Neuronal stem cell (in vitro differentiated cells): ENCODE measurements around the gene CLDN9.

Experiments
- DNase-seq: peaks from one replicate; pipeline ENCODE4 v3.0.0-alpha.2; 2013; ENCODE audit warnings: low spot score
- H2AFZ ChIP-seq: one replicate; pipeline ENCODE4 v1.6.1; 2013; ENCODE audit warnings: mild to moderate bottlenecking, low read length, inconsistent platforms
- H2AK5ac ChIP-seq: 2 replicates; pipeline ENCODE4 v1.6.1; 2013; ENCODE audit warnings: low read depth, mild to moderate bottlenecking, inconsistent platforms, low read length, moderate library complexity, mixed read lengths
- H2BK120ac ChIP-seq: 2 replicates; pipeline ENCODE4 v1.6.1; 2013; ENCODE audit warnings: low read depth, mild to moderate bottlenecking, inconsistent platforms, low read length, moderate library complexity, mixed read lengths
- H2BK12ac ChIP-seq: one replicate; pipeline ENCODE4 v1.6.1; 2013; ENCODE audit warnings: low read length, inconsistent platforms
- H2BK15ac ChIP-seq: 2 replicates; pipeline ENCODE4 v1.6.1; 2013; ENCODE audit warnings: mild to moderate bottlenecking, low read length, inconsistent platforms, mixed read lengths
- H2BK5ac ChIP-seq: one replicate; pipeline ENCODE4 v1.6.1; 2013; ENCODE audit warnings: inconsistent platforms, mild to moderate bottlenecking, low read length, moderate library complexity
- H3K14ac ChIP-seq: one replicate; pipeline ENCODE4 v1.6.1; 2013; ENCODE audit warnings: low read length, inconsistent platforms
- H3K18ac ChIP-seq: 2 replicates; pipeline ENCODE4 v1.6.1; 2013; ENCODE audit warnings: low read length, inconsistent platforms
- H3K23ac ChIP-seq: 2 replicates; pipeline ENCODE4 v1.6.1; 2013; ENCODE audit warnings: low read depth, mild to moderate bottlenecking, mixed read lengths, low read length, inconsistent platforms; ENCODE audit not compliant: poor library complexity
- H3K27ac ChIP-seq: replicated peaks from 3 replicates; pipeline ENCODE4 v1.5.1; 2013; ENCODE audit warnings: low read length, inconsistent platforms
- H3K27me3 ChIP-seq, 3 experiments: 2 replicates each; pipeline ENCODE4 v1.6.1; 2013; ENCODE audit warnings: low read length in 3 of 3, mild to moderate bottlenecking in 2 of 3, inconsistent platforms in 1 of 3, low read depth in 1 of 3, mixed read lengths in 1 of 3, moderate library complexity in 1 of 3; ENCODE audit not compliant: control insufficient read depth in 3 of 3, insufficient read depth in 3 of 3
- H3K36me3 ChIP-seq, 2 donors: replicated peaks in 1 of 2; 2 replicates each; pipeline ENCODE4 v1.6.1; 2013; ENCODE audit warnings: low read length in 2 of 2; ENCODE audit not compliant: control insufficient read depth in 2 of 2, insufficient read depth in 2 of 2
- H3K4ac ChIP-seq: 2 replicates; pipeline ENCODE4 v1.6.1; 2013; ENCODE audit warnings: inconsistent platforms, mild to moderate bottlenecking, low read length, moderate library complexity
- H3K4me1 ChIP-seq, 2 donors: 1 replicate in 1 of 2; 2 replicates in 1 of 2; pipeline ENCODE4 v1.6.1; 2013; ENCODE audit warnings: low read length in 2 of 2, low read depth in 1 of 2; ENCODE audit not compliant: control insufficient read depth in 2 of 2, insufficient read depth in 1 of 2
- H3K4me2 ChIP-seq: one replicate; pipeline ENCODE4 v1.6.1; 2013; ENCODE audit warnings: mild to moderate bottlenecking, low read length, inconsistent platforms; ENCODE audit not compliant: insufficient read depth, poor library complexity, severe bottlenecking
- H3K4me3 ChIP-seq, 2 donors: 2 replicates each; pipeline ENCODE4 v1.5.1; 2013; ENCODE audit warnings: low read length in 2 of 2, mild to moderate bottlenecking in 2 of 2, inconsistent platforms in 1 of 2, moderate library complexity in 1 of 2
- H3K79me1 ChIP-seq: one replicate; pipeline ENCODE4 v1.6.1; 2013; ENCODE audit warnings: low read depth, mild to moderate bottlenecking, inconsistent platforms, low read length, moderate library complexity
- H3K9ac ChIP-seq: one replicate; pipeline ENCODE4 v1.6.1; 2013; ENCODE audit warnings: mild to moderate bottlenecking, low read depth, low read length, inconsistent platforms; ENCODE audit not compliant: poor library complexity
- H3K9me3 ChIP-seq, 2 donors: replicated peaks in 1 of 2; 2 replicates each; pipeline versions ENCODE3 to v1.6.1; 2013; ENCODE audit warnings: low read length in 2 of 2, mild to moderate bottlenecking in 2 of 2, inconsistent platforms in 1 of 2, low read depth in 1 of 2, mixed read lengths in 1 of 2, moderate library complexity in 1 of 2; ENCODE audit not compliant: control insufficient read depth in 2 of 2, insufficient read depth in 1 of 2
- H4K8ac ChIP-seq: one replicate; pipeline ENCODE4 v1.6.1; 2013; ENCODE audit warnings: low read depth, mild to moderate bottlenecking, inconsistent platforms, low read length, moderate library complexity
- H4K91ac ChIP-seq: one replicate; pipeline ENCODE4 v1.6.1; 2013; ENCODE audit warnings: low read length, low read depth, mild to moderate bottlenecking, inconsistent platforms; ENCODE audit not compliant: poor library complexity
- WGBS, 2 donors: extraction: QIAGEN DNeasy Blood & Tissue Kit; methylation state at CpG; one replicate each; pipeline ENCODE4 v1.1.7; 2013; ENCODE audit warnings: missing lambda C conversion rate in 2 of 2, mixed read lengths in 1 of 2; ENCODE audit not compliant: insufficient read length in 2 of 2, insufficient replicate concordance in 1 of 2; ENCODE audit errors: extremely low coverage in 2 of 2; 5-methylcytosine and 5-hydroxymethylcytosine counted together

The CLDN9 gene

DNA sequence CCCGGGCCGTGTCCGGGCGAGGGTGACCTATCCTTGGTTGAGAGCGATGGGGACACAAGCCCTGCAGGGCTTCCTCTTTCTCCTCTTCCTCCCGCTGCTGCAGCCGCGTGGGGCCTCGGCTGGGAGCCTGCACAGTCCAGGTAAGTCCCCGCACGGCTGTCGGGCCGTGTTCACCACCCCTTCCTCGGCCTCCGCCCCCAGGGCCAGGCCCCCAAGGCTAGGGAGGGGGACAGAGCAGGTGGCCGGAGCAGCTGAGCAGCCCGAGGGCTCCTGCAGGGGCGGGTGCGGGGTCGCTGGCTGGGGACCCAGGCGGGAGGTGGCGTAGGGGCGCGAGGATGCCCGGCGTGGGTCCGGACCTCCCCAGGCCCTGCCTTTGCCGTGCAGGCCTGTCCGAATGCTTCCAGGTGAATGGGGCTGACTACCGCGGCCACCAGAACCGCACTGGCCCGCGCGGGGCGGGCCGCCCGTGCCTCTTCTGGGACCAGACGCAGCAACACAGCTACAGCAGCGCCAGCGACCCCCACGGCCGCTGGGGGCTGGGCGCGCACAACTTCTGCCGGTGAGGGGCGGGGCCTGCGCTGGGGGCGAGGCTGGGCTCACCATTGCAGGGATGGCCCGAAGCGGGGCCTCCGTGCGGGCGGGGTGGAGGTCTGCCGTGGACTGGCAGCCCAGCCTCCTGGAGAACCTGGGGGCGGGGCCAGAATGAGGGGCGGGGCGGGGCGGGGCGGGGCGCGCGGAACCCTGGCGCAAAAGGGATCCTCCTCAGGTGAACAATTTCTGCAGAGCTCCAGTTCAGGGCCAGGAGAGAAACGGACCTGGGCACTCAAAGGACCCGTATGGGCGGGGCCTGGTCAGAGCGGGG lies 48.0 kb upstream of the CLDN9 start:
- Histone ChIP-seq H3K9me3 (no peaks in the 10 kb centered on the region), H2BK5ac (peak overlapping the region; percentile 93), H3K23ac (peak overlapping the region; percentile 96), H3K27ac (no peak overlapping the region), H2BK120ac (peak overlapping the region; percentile 61), H3K4me1 (peaks cover 14 to 19% of the 10 kb centered on the region in 2 donors), H3K79me1 (peaks cover 8% of the 10 kb centered on the region), H3K36me3 (no peaks in the 10 kb centered on the region), H3K18ac (peak overlapping the region; percentile 95), H3K14ac (peak overlapping the region; percentile 100), H2BK12ac (peak overlapping the region; percentile 95), H3K4me3 (peak overlapping the region; percentile 49 to 84), H2AFZ (peak overlapping the region; percentile 98), H4K8ac (no peak overlapping the region), H3K27me3 (peaks cover 0 to 40% (median 20%) of the 10 kb centered on the region in 3 experiments), H3K4me2 (peak overlapping the region; percentile 98), H2AK5ac (peak overlapping the region; percentile 84), H2BK15ac (peak overlapping the region; percentile 94), H4K91ac (no peak overlapping the region), H3K9ac (peak overlapping the region; percentile 89), H3K4ac (no peak overlapping the region)
- peak; percentile 84 for DNase-seq
- no CpG with 5 or more reads among the region's 68 CpGs for WGBS, 2 donors

DNA sequence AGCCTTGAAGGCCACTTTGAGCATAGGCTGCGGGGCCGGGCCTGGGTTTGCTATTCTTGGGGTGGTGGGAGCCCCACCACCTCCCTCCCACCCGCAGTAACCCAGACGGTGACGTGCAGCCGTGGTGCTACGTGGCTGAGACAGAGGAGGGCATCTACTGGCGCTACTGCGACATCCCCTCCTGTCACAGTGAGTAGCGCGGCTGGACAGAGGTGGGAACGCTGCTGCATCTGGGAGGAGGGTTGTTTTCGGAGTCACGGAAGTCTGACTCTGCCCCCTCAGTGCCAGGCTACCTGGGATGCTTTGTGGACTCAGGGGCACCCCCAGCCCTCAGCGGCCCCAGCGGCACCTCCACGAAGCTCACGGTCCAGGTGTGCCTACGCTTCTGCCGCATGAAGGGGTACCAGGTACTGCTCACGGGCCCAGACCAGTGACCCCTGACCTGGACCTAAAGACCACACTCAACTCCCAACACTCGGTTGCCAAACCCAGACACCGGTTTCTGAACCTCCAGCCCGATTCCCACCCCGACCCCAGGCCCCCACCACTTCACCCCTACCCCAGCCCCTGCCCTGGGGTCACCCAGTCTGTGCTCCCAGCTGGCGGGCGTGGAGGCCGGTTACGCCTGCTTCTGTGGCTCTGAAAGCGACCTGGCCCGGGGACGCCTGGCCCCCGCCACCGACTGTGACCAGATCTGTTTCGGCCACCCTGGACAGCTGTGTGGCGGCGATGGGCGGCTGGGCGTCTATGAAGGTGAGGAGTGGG lies 46.5 kb upstream of the CLDN9 start:
- no peak overlapping the region for H2BK15ac ChIP-seq

DNA sequence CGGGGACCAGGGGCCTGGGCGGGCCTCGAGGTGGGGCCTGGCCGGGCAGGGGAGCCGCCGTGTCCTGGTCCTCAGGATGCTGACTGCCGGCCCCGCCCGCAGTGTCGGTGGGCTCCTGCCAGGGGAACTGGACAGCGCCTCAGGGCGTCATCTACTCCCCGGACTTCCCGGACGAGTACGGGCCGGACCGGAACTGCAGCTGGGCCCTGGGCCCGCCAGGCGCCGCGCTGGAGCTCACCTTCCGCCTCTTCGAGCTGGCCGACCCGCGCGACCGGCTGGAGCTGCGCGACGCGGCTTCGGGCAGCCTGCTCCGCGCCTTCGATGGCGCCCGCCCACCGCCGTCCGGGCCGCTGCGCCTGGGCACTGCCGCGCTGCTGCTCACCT lies 45.9 kb upstream of the CLDN9 start:
- H3K9me3 ChIP-seq = no peaks in the 10 kb centered on the region
- H3K79me1 ChIP-seq = peaks cover 17% of the 10 kb centered on the region
- no peak overlapping the region for H2AFZ ChIP-seq
- H4K91ac ChIP-seq = no peak overlapping the region
- no peak overlapping the region for H2BK12ac ChIP-seq
- H3K4me2 ChIP-seq = no peak overlapping the region
- WGBS, 2 donors = no CpG with 5 or more reads among the region's 46 CpGs
- no peak overlapping the region for H4K8ac ChIP-seq
- H3K23ac ChIP-seq = no peak overlapping the region
- no peak overlapping the region for H3K18ac ChIP-seq
- peaks cover 3 to 11% of the 10 kb centered on the region in 2 donors for H3K36me3 ChIP-seq
- peaks cover 21 to 25% of the 10 kb centered on the region in 2 donors for H3K4me1 ChIP-seq
- H3K14ac ChIP-seq = no peak overlapping the region
- H2AK5ac ChIP-seq = no peak overlapping the region
- no peak overlapping the region for H3K9ac ChIP-seq
- H2BK15ac ChIP-seq = no peak overlapping the region
- peaks cover 0 to 40% (median 20%) of the 10 kb centered on the region in 3 experiments for H3K27me3 ChIP-seq
- no peak overlapping the region for H3K4me3 ChIP-seq
- no peak overlapping the region for H3K27ac ChIP-seq
- no peak for DNase-seq
- H2BK5ac ChIP-seq = no peak overlapping the region
- H3K4ac ChIP-seq = no peak overlapping the region
- H2BK120ac ChIP-seq = no peak overlapping the region

More for the DNA sequence above, 46.5 kb upstream of the CLDN9 start:
- Histone ChIP-seq H3K18ac (no peak overlapping the region), H2AFZ (no peak overlapping the region), H2BK12ac (no peak overlapping the region), H4K91ac (no peak overlapping the region), H3K9me3 (no peaks in the 10 kb centered on the region), H3K14ac (peak overlapping the region; percentile 38), H3K23ac (peak overlapping the region; percentile 89), H3K27ac (no peak overlapping the region), H3K4ac (no peak overlapping the region), H2AK5ac (no peak overlapping the region), H2BK5ac (no peak overlapping the region), H3K9ac (no peak overlapping the region), H3K79me1 (peaks cover 16% of the 10 kb centered on the region), H3K4me1 (peaks cover 21 to 25% of the 10 kb centered on the region in 2 donors), H3K36me3 (peaks cover 1 to 5% of the 10 kb centered on the region in 2 donors), H3K4me2 (no peak overlapping the region), H2BK120ac (no peak overlapping the region), H4K8ac (no peak overlapping the region), H3K27me3 (peaks cover 0 to 40% (median 20%) of the 10 kb centered on the region in 3 experiments), H3K4me3 (no peak overlapping the region)
- no peak for DNase-seq
- no CpG with 5 or more reads among the region's 39 CpGs for WGBS, 2 donors

- H3K9ac ChIP-seq = no peak overlapping the region
- H3K23ac ChIP-seq = no peak overlapping the region
- H3K27ac ChIP-seq = no peak overlapping the region
- WGBS, 2 donors = no CpG with 5 or more reads among the region's 51 CpGs
- DNase-seq = no peak
- no peak overlapping the region for H3K14ac ChIP-seq
- no peaks in the 10 kb centered on the region for H3K9me3 ChIP-seq
- H2AFZ ChIP-seq = no peak overlapping the region
- H4K91ac ChIP-seq = no peak overlapping the region
- no peak overlapping the region for H2BK15ac ChIP-seq
- H3K79me1 ChIP-seq = peaks cover 17% of the 10 kb centered on the region
- peaks cover 21 to 25% of the 10 kb centered on the region in 2 donors for H3K4me1 ChIP-seq
- no peak overlapping the region for H4K8ac ChIP-seq
- H2AK5ac ChIP-seq = no peak overlapping the region
- H2BK12ac ChIP-seq = peak overlapping the region; percentile 22
- no peak overlapping the region for H2BK5ac ChIP-seq
- no peak overlapping the region for H3K4ac ChIP-seq
- no peak overlapping the region for H3K4me3 ChIP-seq
- no peak overlapping the region for H2BK120ac ChIP-seq
- H3K18ac ChIP-seq = no peak overlapping the region
- H3K4me2 ChIP-seq = no peak overlapping the region
- peaks cover 0 to 37% (median 18%) of the 10 kb centered on the region in 3 experiments for H3K27me3 ChIP-seq
- peaks cover 4 to 15% of the 10 kb centered on the region in 2 donors for H3K36me3 ChIP-seq
These were observed 45.5 kb upstream of the CLDN9 start for GRCh38 chr16:2967211-2967631.
